Adrenal gland (tissue), 5 donors: ENCODE measurements around the gene ZNF226.

Experiments
- CTCF ChIP-seq, 6 experiments: fragments of 450-650 bp in 4 of 6; fragments of 200-600 bp in 2 of 6; sonication (generic) in 1 of 6; IDR thresholded peaks; 1 replicate in 5 of 6; 2 replicates in 1 of 6; pipeline versions ENCODE4 v1.5.1 to v1.8.0; 2016 to 2021; ENCODE audit warnings: antibody characterized with exemption in 6 of 6, mild to moderate bottlenecking in 2 of 6, moderate library complexity in 1 of 6
- POLR2A ChIP-seq, 2 donors: fragments of 450-650 bp; IDR thresholded peaks; one replicate each; pipeline ENCODE4 v1.6.1; 2017; ENCODE audit warnings: antibody characterized with exemption in 2 of 2, mild to moderate bottlenecking in 2 of 2, moderate library complexity in 1 of 2
- donor health status: DM: no; HTN: no; CAD: no.

- no peak for TF ChIP-seq CTCF (IDR thresholded peaks at IDR 0.05)
- TF ChIP-seq POLR2A (IDR thresholded peaks at IDR 0.05): peak in 1 of 2 donors; percentile 7
Measured at GRCh38 chr19:44142059-44142433, 22.9 kb upstream of the ZNF226 start.
